ENCODE measurements around the gene CENPQ. TPM values are rescaled to one million over a fixed set of nuclear protein-coding genes. Genes with fewer than 3 reads are reported as not detected.

The CENPQ gene
- total and polyA plus RNA-seq, 2 of the 8 experiments (the other 6 are each of a cell fraction or from before 2014, with no cell fraction given) = 9.4 to 19.6 TPM

DNA sequence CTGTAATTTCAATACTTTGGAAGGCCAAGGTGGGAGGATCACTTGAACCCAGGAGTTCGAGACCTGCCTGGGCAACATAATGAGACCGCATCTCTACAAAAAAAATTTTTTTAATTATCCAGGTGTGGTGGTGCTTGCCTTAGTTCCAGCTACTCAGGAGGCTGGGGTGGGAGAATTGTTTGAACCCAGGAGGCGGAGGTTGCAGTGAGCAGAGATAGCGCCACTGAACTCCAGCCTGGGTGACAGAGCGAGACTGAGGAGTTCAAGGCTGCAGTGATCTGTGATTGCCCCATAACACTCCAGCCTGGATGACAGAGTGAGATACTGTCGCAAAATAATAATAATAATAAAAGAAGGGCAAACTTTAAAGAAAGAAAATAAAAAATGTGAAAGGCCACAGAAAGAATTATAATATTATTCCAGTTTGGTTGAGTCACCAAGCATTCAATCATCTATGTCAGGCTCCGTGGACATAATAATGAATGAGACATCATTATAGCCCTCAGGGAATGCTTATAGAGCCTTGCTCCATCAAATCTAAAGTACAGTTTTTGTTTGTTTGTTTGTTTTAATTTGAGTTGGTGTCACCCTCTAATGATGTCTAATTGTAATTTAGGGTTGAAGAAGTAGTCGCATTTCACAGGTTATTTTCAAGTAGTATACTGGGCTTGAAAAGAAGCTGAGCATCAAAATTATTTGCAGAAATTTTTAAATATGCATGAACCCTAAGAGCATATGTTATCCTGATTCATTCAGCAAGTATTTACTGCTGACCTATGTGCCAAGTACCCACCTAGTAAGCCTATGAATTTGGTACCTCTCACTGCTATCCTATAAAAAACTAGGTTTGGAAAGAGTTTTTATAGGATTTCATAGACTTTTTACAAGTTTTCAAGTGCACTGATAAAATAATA is 51.7 kb downstream of the CENPQ start (continued):
- TF ChIP-seq BCL11A (IDR thresholded peaks at IDR 0.05; ENCODE audit: low read depth in 2 of 2, low read length in 2 of 2) = no peak

Data from H1 (cell line).